K562 (cell line): Measurements from ENCODE around the gene PHF20. TPM values are rescaled to one million over a fixed set of nuclear protein-coding genes. Genes with fewer than 3 reads are reported as not detected.
A peak's percentile ranks its signal among the peaks of the same experiment; 100 is the strongest.

ENCODE experiments used
- ASH1L ChIP-seq: fragments of 450-650 bp; IDR thresholded peaks from 2 replicates; pipeline ENCODE4 v1.6.1; 2018; ENCODE audit warnings: borderline replicate concordance, mild to moderate bottlenecking, low read depth; ENCODE audit not compliant: partially characterized antibody
- BACH1 ChIP-seq: fragments of 200-800 bp; sonication (Bioruptor generic); IDR thresholded peaks from 2 replicates; pipeline ENCODE4 v1.6.1; 2016; ENCODE audit warnings: missing genetic modification characterization, missing compliant biosample characterization
- BRCA1 ChIP-seq, 2 experiments: fragments of 450-650 bp in 1 of 2; sonication (generic) in 1 of 2; formaldehyde crosslinking in 1 of 2; IDR thresholded peaks; 2 replicates each; pipeline versions ENCODE4 v1.5.0 to v1.6.1; 2017 to 2020; ENCODE audit warnings: mild to moderate bottlenecking in 1 of 2, missing genetic modification reagents in 1 of 2
- C11orf30 ChIP-seq: fragments of 450-650 bp; IDR thresholded peaks from 2 replicates; pipeline ENCODE4 v1.6.1; 2016; ENCODE audit warnings: low read depth, mild to moderate bottlenecking
- CBX1 ChIP-seq: sonication (generic); IDR thresholded peaks from 2 replicates; pipeline ENCODE4 v1.6.1; 2016; ENCODE audit warnings: antibody characterized with exemption, low read depth, mild to moderate bottlenecking
- CC2D1A ChIP-seq: fragments of 450-650 bp; IDR thresholded peaks from 2 replicates; pipeline ENCODE4 v1.6.1; 2017; ENCODE audit warnings: mild to moderate bottlenecking
- E2F1 ChIP-seq: sonication (generic); formaldehyde crosslinking; IDR thresholded peaks from 2 replicates; pipeline ENCODE4 v1.8.1; 2023; ENCODE audit warnings: mild to moderate bottlenecking, missing genetic modification reagents, moderate library complexity
- FOSL1 ChIP-seq: fragments of 200-800 bp; sonication (Bioruptor generic); conservative IDR thresholded peaks from 2 replicates; pipeline ENCODE4 v1.6.1; 2016; ENCODE audit warnings: missing genetic modification characterization, missing compliant biosample characterization
- MAFF ChIP-seq: IDR thresholded peaks from 2 replicates; pipeline ENCODE4 v1.6.1; 2012; ENCODE audit warnings: low read length, improper control_type of control experiment
- MAFG ChIP-seq: fragments of 450-650 bp; conservative IDR thresholded peaks from 2 replicates; pipeline ENCODE4 v1.6.1; 2016; ENCODE audit warnings: missing genetic modification characterization, missing compliant biosample characterization
- MAFK ChIP-seq: IDR thresholded peaks from 2 replicates; pipeline ENCODE4 v1.6.1; 2011; ENCODE audit warnings: low read length, improper control_type of control experiment
- NR4A1 ChIP-seq, 2 experiments: fragments of 250-450 bp in 1 of 2; fragments of 450-650 bp in 1 of 2; sonication (Bioruptor Pico) in 1 of 2; IDR thresholded peaks; 2 replicates each; pipeline versions ENCODE4 v1.4.0 to v1.6.1; 2016 to 2020; ENCODE audit warnings: mild to moderate bottlenecking in 2 of 2, missing compliant biosample characterization in 1 of 2, missing genetic modification characterization in 1 of 2, moderate library complexity in 1 of 2
- PML ChIP-seq: IDR thresholded peaks from 2 replicates; pipeline ENCODE4 v1.6.1; 2012; ENCODE audit warnings: low read length, inconsistent platforms
- SIN3B ChIP-seq: fragments of 450-650 bp; IDR thresholded peaks from 2 replicates; pipeline ENCODE4 v1.6.1; 2017; ENCODE audit warnings: low read depth, mild to moderate bottlenecking, moderate library complexity
- SMAD2 ChIP-seq: fragments of 150-350 bp; IDR thresholded peaks from 2 replicates; pipeline ENCODE4 v1.6.1; 2014; ENCODE audit warnings: low read depth, mild to moderate bottlenecking, low read length
- SMARCE1 ChIP-seq: fragments of 450-650 bp; IDR thresholded peaks from 2 replicates; pipeline ENCODE4 v1.7.1; 2016; ENCODE audit warnings: mild to moderate bottlenecking
- TAF15 ChIP-seq: fragments of 200-400 bp; formaldehyde crosslinking; IDR thresholded peaks from 2 replicates; pipeline ENCODE4 v1.6.1; 2017; ENCODE audit warnings: mild to moderate bottlenecking, low read depth, low read length, moderate library complexity
- TAL1 ChIP-seq: fragments of 450-650 bp; IDR thresholded peaks from 2 replicates; pipeline ENCODE4 v1.6.1; 2016; ENCODE audit warnings: mild to moderate bottlenecking
- ZBTB7A ChIP-seq: IDR thresholded peaks from 2 replicates; pipeline ENCODE4 v1.6.1; 2011; ENCODE audit warnings: low read depth, mild to moderate bottlenecking, low read length, moderate library complexity, borderline replicate concordance; ENCODE audit not compliant: control insufficient read depth
- ZNF316 ChIP-seq: fragments of 450-650 bp; IDR thresholded peaks from 2 replicates; pipeline ENCODE4 v1.6.1; 2016
- ZNF324 ChIP-seq: fragments of 250-450 bp; sonication (Bioruptor Pico); IDR thresholded peaks from 2 replicates; pipeline ENCODE4 v1.4.0; 2020; ENCODE audit warnings: mild to moderate bottlenecking
- polyA plus RNA-seq, 8 experiments: library from polyadenylated mRNA; depleted of rRNA in 4 of 8; stranded (reverse) in 5 of 8; unstranded in 3 of 8; fragments of >200 nt; fragmentation: Nextera tagmentation in 2 of 8; fragmentation: Illumina TruSeq in 1 of 8; extraction: Ambion mirVana in 2 of 8; extraction: Trizol in 1 of 8; gene quantifications; 2 replicates each; pipeline versions ENCODE4 v1.2.1 to v1.2.3, GENCODE V29; 2011 to 2014; ENCODE audit warnings: inconsistent platforms in 1 of 8, missing spikeins in 1 of 8
- total RNA-seq, 7 experiments: library from RNA; depleted of rRNA in 6 of 7; stranded (reverse); fragments of >200 nt in 6 of 7; fragmentation: Illumina TruSeq in 2 of 7; extraction: Trizol in 2 of 7; gene quantifications; 2 replicates each; pipeline versions ENCODE4 v1.2.1 to v1.2.3, GENCODE V29; 2011 to 2021; ENCODE audit warnings: low replicate concordance in 1 of 7

Gene PHF20
- total and polyA plus RNA-seq, 9 of the 15 experiments (the other 6 are each of a cell fraction or from before 2014, with no cell fraction given) = 49.9 to 196 (median 70.7) TPM

GRCh38 chr20:35954907-35955251 is 183.1 kb downstream of the PHF20 start (continued):
- TF ChIP-seq PML = no peak
- no peak for TF ChIP-seq TAF15
- TF ChIP-seq SMAD2 = no peak
- no peak for TF ChIP-seq CBX1
- peak; percentile 56; the same call in 1 of the 2 replicates for TF ChIP-seq SMARCE1
- TF ChIP-seq ZBTB7A = no peak
- TF ChIP-seq FOSL1 = 0 out of 2 replicates have a peak, but pooled peaks have one; percentile 12
- TF ChIP-seq C11orf30 = peak; percentile 95
- TF ChIP-seq CC2D1A = peak; percentile 7; the same call in 1 of the 2 replicates
- peak; percentile 98 for TF ChIP-seq ZNF316
- peak; percentile 97 for TF ChIP-seq MAFK
- no peak for TF ChIP-seq E2F1 (CRISPR knock-in tag)
- TF ChIP-seq SIN3B = no peak
- no peak for TF ChIP-seq BRCA1 (IDR thresholded peaks at IDR 0.05)
- TF ChIP-seq BRCA1 (CRISPR knock-in tag; IDR thresholded peaks at IDR 0.05) = no peak
- peak; percentile 46; the same call in 1 of the 2 replicates for TF ChIP-seq BACH1 (tag)
- TF ChIP-seq MAFF = peak; percentile 97
- TF ChIP-seq ASH1L = no peak
- TF ChIP-seq ZNF324 (CRISPR knock-in tag) = no peak
- peak; percentile 94 for TF ChIP-seq MAFG
- TF ChIP-seq NR4A1 (CRISPR knock-in tag; IDR thresholded peaks at IDR 0.05) = no peak
- TF ChIP-seq NR4A1 (tag; IDR thresholded peaks at IDR 0.05) = 0 out of 2 replicates have a peak, but pooled peaks have one; percentile 7
- TF ChIP-seq TAL1 = no peak
